IPS DF 19.7 (cell line): ENCODE measurements around the gene JADE2.

ENCODE experiments used
- DNase-seq: peaks from one replicate; pipeline ENCODE4 v3.0.0-alpha.2; 2013; ENCODE audit warnings: low read depth, low spot score

Gene JADE2

GRCh38 chr5:134568761-134569695 is 43.6 kb downstream of the JADE2 start:
- no peak for DNase-seq

- DNase-seq: no peak
Observed at GRCh38 chr5:134569758-134570364, 44.4 kb downstream of the JADE2 start.

DNA sequence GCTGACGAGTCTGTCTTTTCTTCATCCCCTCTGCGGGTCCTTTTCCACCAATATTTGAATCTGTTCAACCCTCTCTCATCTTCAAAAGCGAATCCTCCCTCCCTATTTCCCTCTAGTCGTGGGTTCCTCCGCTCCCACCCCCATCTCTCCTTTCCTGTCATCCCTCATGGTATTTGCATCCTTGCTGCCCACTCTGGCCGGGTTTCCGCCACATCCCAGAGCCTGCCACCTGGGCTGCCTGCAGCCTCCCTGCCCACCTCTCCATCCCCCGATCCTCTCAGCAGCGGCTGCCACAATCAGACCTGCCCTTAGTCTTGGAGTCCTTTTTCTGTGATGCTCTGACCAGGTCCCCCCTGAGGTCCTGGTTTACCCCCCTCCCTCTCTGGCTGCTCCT is 44.9 kb downstream of the JADE2 start:
- no peak for DNase-seq

DNA sequence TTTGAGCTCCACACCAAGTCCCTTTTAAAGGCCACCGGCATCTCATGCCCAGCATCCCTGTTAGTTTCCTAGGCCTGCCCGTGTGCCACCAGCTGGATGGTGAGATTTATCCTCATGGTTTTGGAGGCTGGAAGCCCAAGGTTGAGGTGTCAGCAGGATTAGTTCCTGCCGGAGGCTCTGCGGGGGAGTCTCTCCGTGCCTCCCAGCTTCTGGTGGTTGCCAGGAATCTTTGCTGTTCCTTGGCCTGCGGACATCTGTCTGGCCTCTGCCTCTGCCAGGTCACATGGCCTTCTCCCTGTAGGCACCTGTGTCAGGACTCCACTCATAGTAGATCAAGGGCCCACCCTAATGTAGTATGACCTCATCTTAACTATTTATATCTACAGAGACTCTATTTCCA is 45.4 kb downstream of the JADE2 start:
- no peak for DNase-seq

GRCh38 chr5:134571693-134572405 is 46.4 kb downstream of the JADE2 start:
- no peak for DNase-seq

- DNase-seq: no peak
Observed at GRCh38 chr5:134572811-134573210, 47.3 kb downstream of the JADE2 start.

DNA sequence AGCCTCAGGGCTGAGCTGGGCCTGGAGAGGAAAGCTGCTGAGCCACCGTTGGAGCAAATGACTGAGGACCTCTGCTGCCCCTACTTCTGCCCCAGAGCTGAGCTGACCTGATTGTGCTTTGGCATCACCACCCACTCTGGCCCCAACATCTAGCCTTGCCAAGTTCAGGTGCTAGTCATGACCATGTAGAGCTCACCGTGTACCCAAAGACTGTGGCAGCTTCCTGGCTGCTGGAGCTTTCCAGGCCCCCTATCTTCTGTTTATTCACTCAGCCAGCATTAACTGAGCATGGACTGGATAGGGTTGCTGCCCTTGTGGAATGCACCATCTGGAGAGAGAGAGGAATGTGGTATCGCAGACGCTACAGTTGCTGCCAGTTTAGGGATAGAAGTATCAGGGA is 49.1 kb downstream of the JADE2 start:
- DNase-seq: no peak

DNA sequence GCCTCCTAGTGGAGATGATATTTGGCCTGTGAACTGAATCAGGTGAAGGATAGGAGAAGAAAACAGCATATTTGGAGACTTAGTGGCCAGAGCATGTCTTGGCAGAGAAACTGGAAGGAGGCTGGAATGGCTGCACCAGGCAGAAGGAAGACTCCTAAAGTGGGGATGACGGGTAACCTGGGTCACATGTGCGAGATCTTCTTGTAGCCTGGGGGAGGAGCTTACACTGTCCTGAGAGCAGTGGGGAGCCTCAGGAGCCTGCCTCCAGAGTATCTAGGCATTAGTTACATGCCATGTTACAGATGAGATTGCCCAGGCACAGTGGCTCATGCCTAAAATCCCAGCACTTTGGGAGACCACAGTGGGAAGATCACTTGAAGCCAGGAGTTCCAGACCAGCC is 49.8 kb downstream of the JADE2 start:
- no peak for DNase-seq

DNA sequence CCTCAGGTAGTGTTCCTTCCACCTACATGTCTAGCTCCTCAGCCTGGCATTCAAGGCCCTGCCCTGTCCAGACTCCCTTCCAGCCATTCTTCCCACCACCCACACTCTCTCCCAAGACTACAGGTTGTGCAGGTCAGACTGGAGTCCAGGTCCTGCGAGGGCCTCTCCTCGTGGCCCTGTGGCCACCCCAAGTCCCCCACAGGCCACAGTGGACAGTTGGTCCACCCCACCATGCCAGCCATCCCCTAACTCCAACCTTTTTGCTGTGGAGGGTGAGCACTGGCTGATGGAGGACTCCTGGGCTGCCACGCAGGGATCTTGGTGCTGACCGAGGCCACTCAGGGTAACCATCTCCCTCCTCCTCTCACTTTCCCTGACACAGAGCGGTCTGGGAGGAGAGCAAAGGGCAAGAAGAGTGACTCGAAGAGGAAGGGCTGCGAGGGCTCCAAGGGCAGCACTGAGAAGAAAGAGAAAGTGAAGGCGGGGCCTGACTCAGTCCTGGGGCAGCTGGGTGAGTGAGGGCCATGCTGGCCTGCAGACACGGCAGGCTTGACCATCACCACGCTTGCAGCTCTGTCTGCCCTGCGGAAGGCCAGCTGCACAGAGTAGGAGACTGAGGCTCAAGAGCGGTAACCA is 51.0 kb downstream of the JADE2 start:
- no peak for DNase-seq

DNA sequence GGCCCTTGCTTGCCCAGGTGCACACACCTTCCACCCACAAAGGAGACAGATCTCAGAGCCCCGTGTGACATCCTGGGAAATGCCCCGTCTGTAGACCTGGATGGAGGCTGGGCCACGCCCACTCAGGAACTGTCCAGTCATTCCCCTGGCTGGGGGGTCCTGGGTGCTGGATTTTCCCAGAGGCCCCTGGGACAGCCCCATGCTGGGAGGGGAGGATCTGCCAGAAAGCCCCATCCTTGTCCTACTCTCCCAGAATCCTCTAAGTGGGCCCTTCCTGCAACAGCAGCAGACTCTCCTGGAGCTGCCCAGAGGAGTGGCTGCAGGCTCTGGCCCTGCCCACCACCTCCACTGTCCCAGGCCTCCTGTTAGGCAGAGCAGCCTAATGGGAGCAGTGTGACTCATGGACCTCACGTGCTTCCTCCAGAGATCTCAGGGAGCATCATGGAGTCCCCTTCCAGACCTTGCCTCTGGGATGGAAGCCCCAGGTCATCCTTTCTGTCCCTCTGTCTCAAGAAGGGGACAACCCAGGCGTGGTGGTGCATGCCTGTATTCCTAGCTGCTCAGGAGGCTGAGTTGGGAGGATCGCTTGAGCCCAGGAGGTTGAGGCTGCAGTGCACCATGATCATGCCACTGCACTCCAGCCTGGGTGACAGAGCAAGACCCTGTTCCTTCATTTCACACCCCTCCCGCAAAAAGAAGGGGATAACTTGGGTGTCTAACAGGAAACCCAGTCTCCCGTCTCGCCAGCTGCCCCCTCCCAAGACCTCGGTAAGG is 51.7 kb downstream of the JADE2 start:
- DNase-seq: no peak

DNA sequence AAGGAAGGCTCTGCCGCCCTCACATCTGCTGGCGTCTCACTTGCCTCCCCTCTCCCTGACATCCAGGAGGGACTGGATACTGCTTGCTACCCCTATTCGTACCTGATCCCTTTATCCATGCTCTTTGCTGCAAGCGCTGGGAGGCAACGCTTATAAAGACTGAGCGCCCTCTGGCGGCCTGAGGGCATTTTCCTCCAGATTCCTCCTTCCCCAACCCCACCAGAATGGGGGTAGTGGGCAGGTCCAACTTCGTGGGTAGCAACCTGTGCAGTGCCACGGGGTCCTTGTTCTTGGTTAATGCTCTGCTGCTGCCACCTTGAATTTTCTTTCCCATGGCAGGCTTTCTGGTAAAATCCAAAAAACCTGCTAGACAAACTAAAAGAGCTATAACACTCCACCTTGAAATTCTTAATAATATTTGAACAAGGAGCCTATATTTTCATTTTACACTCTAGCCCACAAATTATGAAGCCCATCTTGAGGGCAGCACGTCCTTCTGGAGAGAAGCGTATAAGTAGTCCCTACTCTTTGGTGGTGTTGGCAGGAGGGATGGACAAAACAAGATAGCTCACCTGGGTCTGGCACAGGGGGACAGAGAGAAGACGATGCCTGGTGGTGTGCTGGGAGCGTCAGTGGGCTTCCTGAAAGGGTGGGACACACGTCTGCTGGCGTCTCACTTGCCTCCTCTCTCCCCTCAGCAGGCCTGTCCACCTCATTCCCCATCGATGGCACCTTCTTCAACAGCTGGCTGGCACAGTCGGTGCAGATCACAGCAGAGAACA is 52.5 kb downstream of the JADE2 start:
- DNase-seq: peak; percentile 57

- no peak for DNase-seq
Observed at GRCh38 chr5:134578578-134579283, 53.3 kb downstream of the JADE2 start.

DNA sequence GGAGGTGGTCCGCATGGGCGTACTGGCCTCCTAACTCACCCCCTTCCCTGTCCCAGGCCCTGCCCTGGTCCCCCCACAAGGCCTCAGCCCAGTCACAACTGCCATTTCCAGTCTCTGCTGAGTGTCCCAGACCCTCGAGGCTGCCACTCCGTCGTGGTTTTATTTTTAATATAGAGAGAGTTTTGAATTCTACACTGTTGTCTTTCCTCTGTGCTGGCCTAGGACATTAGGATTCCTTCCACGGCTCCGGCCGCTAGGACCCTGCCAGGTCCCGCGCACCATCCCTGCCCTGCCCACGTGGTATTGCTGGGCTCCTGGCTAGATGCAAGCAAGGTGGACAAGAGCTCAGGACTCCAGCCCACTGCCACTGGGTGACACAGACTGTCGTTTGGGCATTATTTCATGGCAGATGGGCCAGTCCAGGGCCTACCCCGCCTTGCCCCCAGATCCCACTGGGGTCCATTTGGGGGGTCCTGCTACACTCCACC is 53.9 kb downstream of the JADE2 start:
- no peak for DNase-seq

DNA sequence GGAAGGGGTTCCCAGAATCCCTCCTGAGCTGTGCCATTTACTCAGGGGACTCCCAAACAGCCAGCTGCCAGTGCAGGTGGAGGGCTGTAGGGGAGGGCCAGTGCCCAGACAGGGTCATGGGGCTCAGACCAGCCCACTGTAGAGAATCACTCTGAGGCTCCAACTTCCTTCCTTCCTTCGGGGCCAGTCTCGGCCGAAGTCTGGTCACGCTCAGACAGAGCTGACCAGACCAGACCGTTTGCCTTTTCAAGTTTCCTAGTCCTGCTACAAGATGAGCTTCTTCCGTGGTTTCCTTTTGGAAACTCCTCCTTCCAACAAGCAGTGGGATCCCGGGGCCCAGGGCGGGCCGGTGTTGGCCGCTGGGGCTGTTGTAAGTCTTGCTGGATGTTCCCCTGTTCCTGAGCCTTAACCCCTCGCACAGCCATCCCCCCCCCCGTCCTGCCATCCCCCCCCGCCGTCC is 54.6 kb downstream of the JADE2 start:
- DNase-seq: no peak

DNA sequence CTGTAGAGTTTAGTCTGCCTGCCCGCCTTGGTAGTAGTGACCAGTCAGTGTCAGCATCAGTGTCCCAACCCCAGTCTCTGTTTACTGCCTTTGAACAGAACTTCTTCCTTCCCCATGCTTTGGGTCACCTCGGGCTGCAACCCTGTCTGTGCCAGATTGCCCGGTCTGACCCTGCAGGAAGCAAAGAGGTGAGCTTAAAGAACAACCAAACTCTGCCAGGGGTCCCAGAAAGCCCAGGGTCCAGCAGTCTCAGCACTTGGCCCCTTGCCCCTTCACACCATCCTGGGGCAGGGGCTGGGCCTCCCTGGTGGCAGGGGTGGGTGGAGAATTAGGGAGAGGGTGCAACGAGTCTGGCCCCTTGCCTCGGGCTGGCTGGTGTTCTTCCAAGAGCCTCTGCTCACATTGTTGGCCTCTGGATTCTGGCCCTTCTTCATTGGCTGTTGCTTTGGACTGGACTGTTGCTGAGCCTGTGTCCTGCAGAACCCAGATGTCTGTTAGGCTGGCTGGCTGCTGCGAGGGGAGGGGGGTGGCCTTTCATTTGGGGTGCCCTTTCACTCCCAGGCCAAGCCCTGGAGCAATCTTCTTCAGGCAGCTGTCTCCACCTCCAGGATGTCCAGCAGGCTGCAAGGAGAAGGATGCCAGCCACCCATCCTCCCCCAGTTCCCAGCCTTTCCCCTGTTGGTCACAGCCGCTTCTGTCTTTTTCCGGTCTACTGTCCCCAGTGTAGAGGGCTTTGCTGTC is 55.9 kb downstream of the JADE2 start:
- no peak for DNase-seq

DNA sequence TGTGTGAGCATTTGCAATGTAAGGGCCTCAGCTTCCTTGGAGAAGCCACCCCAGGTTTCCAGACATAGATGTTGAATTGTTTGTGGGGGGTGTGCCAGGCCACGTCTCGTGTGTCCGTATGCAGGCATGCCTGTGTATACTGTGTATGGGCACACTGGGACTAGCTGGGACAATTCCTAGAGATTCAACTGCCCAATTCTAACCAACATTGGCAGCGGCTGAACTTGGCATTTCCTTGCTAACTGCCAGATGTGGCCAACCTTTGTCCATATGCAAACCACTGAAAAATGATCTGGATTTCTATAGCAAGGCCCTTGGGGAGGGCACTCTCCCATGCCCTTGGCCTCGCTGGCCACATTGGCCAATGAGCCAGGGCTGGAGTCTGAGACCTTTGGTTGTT is 56.8 kb downstream of the JADE2 start:
- no peak for DNase-seq

DNA sequence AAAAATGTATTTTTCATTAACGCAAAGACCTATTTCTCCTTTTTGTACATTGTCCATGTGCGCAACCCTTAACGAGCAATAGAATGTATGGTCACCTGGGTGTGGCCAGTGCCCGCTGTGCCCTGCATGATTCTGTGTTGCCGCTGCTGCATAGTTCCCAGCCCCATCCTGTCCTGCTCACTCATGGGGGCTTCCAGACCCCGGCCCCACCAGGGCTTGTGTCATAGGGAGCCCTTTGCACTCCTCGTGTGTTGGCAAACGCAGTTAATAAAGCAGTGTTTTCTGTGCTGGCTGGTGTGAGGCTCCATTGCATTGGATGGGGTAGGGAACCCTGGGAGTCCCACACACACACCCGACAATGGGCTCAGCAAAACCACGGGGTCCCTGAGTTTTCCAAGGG is 57.5 kb downstream of the JADE2 start:
- DNase-seq: no peak

- DNase-seq: no peak
Observed at GRCh38 chr5:134583766-134584165, 58.3 kb downstream of the JADE2 start.

GRCh38 chr5:134584662-134585061 is 59.2 kb downstream of the JADE2 start:
- DNase-seq: no peak
